HG02943 (cell line): Measurements from ENCODE around the gene PCYOX1L.

Experiments
- ATAC-seq: cut with Tn5 transposase; IDR thresholded peaks from one replicate; pipeline ENCODE4 v1.9.1; 2021; ENCODE audit warnings: mild to moderate bottlenecking, low read depth, moderate library complexity; ENCODE audit not compliant: unreplicated experiment

PCYOX1L gene

GRCh38 chr5:149357370-149358293 is at the start of gene PCYOX1L:
Gene PCYOX1L (plus strand): TSS chr5:149358046. CDS start chr5:149358069, 23 bp downstream.
- peak; percentile 100 for ATAC-seq

GRCh38 chr5:149309354-149309753 is 48.5 kb upstream of the PCYOX1L start:
- no peak for ATAC-seq

GRCh38 chr5:149310488-149310887 is 47.4 kb upstream of the PCYOX1L start:
- no peak for ATAC-seq

- ATAC-seq, result no peak
Observed at GRCh38 chr5:149310947-149311658, 46.7 kb upstream of the PCYOX1L start.

- ATAC-seq, result no peak
Observed at GRCh38 chr5:149313151-149313841, 44.5 kb upstream of the PCYOX1L start.

GRCh38 chr5:149314571-149315111 is 43.2 kb upstream of the PCYOX1L start:
- no peak for ATAC-seq

- ATAC-seq, result no peak
Observed at GRCh38 chr5:149315753-149316152, 42.1 kb upstream of the PCYOX1L start.

- ATAC-seq, result no peak
Observed at GRCh38 chr5:149317281-149318048, 40.4 kb upstream of the PCYOX1L start.

GRCh38 chr5:149319174-149319573 is 38.7 kb upstream of the PCYOX1L start:
- no peak for ATAC-seq

- no peak for ATAC-seq
Observed at GRCh38 chr5:149320791-149321330, 37.0 kb upstream of the PCYOX1L start.

GRCh38 chr5:149322518-149322917 is 35.3 kb upstream of the PCYOX1L start:
- ATAC-seq, result no peak

GRCh38 chr5:149323210-149323609 is 34.6 kb upstream of the PCYOX1L start:
- ATAC-seq, result no peak

- ATAC-seq, result no peak
Observed at GRCh38 chr5:149323621-149324205, 34.1 kb upstream of the PCYOX1L start.

- ATAC-seq, result no peak
Observed at GRCh38 chr5:149324641-149325040, 33.2 kb upstream of the PCYOX1L start.

- ATAC-seq, result no peak
Observed at GRCh38 chr5:149325166-149325735, 32.6 kb upstream of the PCYOX1L start.

GRCh38 chr5:149325894-149326293 is 32.0 kb upstream of the PCYOX1L start:
- ATAC-seq, result no peak

- no peak for ATAC-seq
Observed at GRCh38 chr5:149326611-149327010, 31.2 kb upstream of the PCYOX1L start.

- ATAC-seq, result no peak
Observed at GRCh38 chr5:149328177-149328576, 29.7 kb upstream of the PCYOX1L start.
